K562 (cell line): ENCODE measurements around the gene RBM34. TPM values are rescaled to one million over a fixed set of nuclear protein-coding genes. Genes with fewer than 3 reads are reported as not detected.

Experiments
- ARHGAP35 ChIP-seq: fragments of 450-650 bp; IDR thresholded peaks from 2 replicates; pipeline ENCODE4 v1.6.1; 2018; ENCODE audit not compliant: partially characterized antibody
- ARID3A ChIP-seq: IDR thresholded peaks from 2 replicates; pipeline ENCODE4 v1.6.1; 2012; ENCODE audit warnings: low read depth, low read length, improper control_type of control experiment, borderline replicate concordance
- IFI16 ChIP-seq: fragments of 250-450 bp; sonication (Bioruptor Pico); IDR thresholded peaks from 2 replicates; pipeline ENCODE4 v2.1.2; 2022; ENCODE audit warnings: mild to moderate bottlenecking, inconsistent platforms
- KDM4B ChIP-seq, 2 experiments: fragments of 450-650 bp in 1 of 2; sonication (generic) in 1 of 2; IDR thresholded peaks; 2 replicates each; pipeline ENCODE4 v1.6.1; 2016 to 2017; ENCODE audit warnings: borderline replicate concordance in 2 of 2, antibody characterized with exemption in 1 of 2, low read depth in 1 of 2, mild to moderate bottlenecking in 1 of 2
- MEF2D ChIP-seq: conservative IDR thresholded peaks from 2 replicates; pipeline ENCODE4 v1.6.1; 2016; ENCODE audit warnings: low read depth, missing genetic modification characterization, missing compliant biosample characterization
- MLLT1 ChIP-seq, 2 experiments: fragments of 450-650 bp; IDR thresholded peaks; 2 replicates each; pipeline ENCODE4 v1.6.1; 2016
- RBM14 ChIP-seq: fragments of 200-400 bp; formaldehyde crosslinking; IDR thresholded peaks from 2 replicates; pipeline ENCODE4 v1.6.1; 2018; ENCODE audit warnings: low read depth, mild to moderate bottlenecking, low read length, moderate library complexity, borderline replicate concordance; ENCODE audit not compliant: insufficient read depth
- SMC3 ChIP-seq: conservative IDR thresholded peaks from 2 replicates; pipeline ENCODE4 v1.6.1; 2011; ENCODE audit warnings: low read depth, low read length, improper control_type of control experiment; ENCODE audit not compliant: insufficient read depth
- STAT5A ChIP-seq: IDR thresholded peaks from 2 replicates; pipeline ENCODE4 v1.6.1; 2012; ENCODE audit warnings: low read length, inconsistent platforms, borderline replicate concordance
- TEAD4 ChIP-seq, 2 experiments: sonication (generic) in 1 of 2; formaldehyde crosslinking in 1 of 2; IDR thresholded peaks; 2 replicates each; pipeline versions ENCODE4 v1.6.1 to v1.8.0; 2012 to 2022; ENCODE audit warnings: borderline replicate concordance in 1 of 2, inconsistent platforms in 1 of 2, low read length in 1 of 2, mild to moderate bottlenecking in 1 of 2, missing genetic modification reagents in 1 of 2
- ZFP36 ChIP-seq: fragments of 150-350 bp; IDR thresholded peaks from 2 replicates; pipeline ENCODE4 v1.6.1; 2018; ENCODE audit warnings: low read length, low read depth; ENCODE audit not compliant: partially characterized antibody
- ZNF146 ChIP-seq: IDR thresholded peaks from one replicate; pipeline ENCODE4 v1.6.1; 2018; ENCODE audit warnings: missing compliant biosample characterization; ENCODE audit not compliant: unreplicated experiment
- ZNF277 ChIP-seq: fragments of 250-450 bp; sonication (Bioruptor Pico); IDR thresholded peaks from 2 replicates; pipeline ENCODE4 v1.8.0; 2022; ENCODE audit warnings: inconsistent platforms, mild to moderate bottlenecking, moderate library complexity, borderline replicate concordance
- ZNF408 ChIP-seq: fragments of 250-450 bp; sonication (Bioruptor Pico); IDR thresholded peaks from 2 replicates; pipeline ENCODE4 v1.4.0; 2020; ENCODE audit warnings: low read depth, mild to moderate bottlenecking, moderate library complexity
- ZNF445 ChIP-seq: fragments of 250-450 bp; sonication (Bioruptor Pico); IDR thresholded peaks from 2 replicates; pipeline ENCODE4 v1.4.0; 2020; ENCODE audit warnings: low read depth, mild to moderate bottlenecking, moderate library complexity
- polyA plus RNA-seq, 8 experiments: library from polyadenylated mRNA; depleted of rRNA in 4 of 8; stranded (reverse) in 5 of 8; unstranded in 3 of 8; fragments of >200 nt; fragmentation: Nextera tagmentation in 2 of 8; fragmentation: Illumina TruSeq in 1 of 8; extraction: Ambion mirVana in 2 of 8; extraction: Trizol in 1 of 8; gene quantifications; 2 replicates each; pipeline versions ENCODE4 v1.2.1 to v1.2.3, GENCODE V29; 2011 to 2014; ENCODE audit warnings: inconsistent platforms in 1 of 8, missing spikeins in 1 of 8
- total RNA-seq, 7 experiments: library from RNA; depleted of rRNA in 6 of 7; stranded (reverse); fragments of >200 nt in 6 of 7; fragmentation: Illumina TruSeq in 2 of 7; extraction: Trizol in 2 of 7; gene quantifications; 2 replicates each; pipeline versions ENCODE4 v1.2.1 to v1.2.3, GENCODE V29; 2011 to 2021; ENCODE audit warnings: low replicate concordance in 1 of 7
- TF ChIP-seq, protein P1 (sequence below): fragments of 250-450 bp; sonication (Bioruptor Pico); IDR thresholded peaks from 2 replicates; pipeline ENCODE4 v1.8.0; 2022; ENCODE audit warnings: moderate library complexity, mild to moderate bottlenecking, inconsistent platforms
- TF ChIP-seq, protein P2 (sequence below): fragments of 450-650 bp; formaldehyde crosslinking; IDR thresholded peaks from 2 replicates; pipeline ENCODE4 v1.4.0; 2020; ENCODE audit warnings: mild to moderate bottlenecking, moderate library complexity

Gene RBM34
- total and polyA plus RNA-seq, 9 of the 15 experiments (the other 6 are each of a cell fraction or from before 2014, with no cell fraction given): 64.0 to 178 (median 124) TPM

- no peak for TF ChIP-seq ZNF277 (CRISPR knock-in tag)
- no peak for TF ChIP-seq ZFP36
- TF ChIP-seq, protein P1, sequence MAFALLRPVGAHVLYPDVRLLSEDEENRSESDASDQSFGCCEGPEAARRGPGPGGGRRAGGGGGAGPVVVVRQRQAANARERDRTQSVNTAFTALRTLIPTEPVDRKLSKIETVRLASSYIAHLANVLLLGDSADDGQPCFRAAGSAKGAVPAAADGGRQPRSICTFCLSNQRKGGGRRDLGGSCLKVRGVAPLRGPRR (CRISPR knock-in tag): no peak
- no peak for TF ChIP-seq SMC3
- no peak for TF ChIP-seq IFI16 (CRISPR knock-in tag)
- no peak for TF ChIP-seq KDM4B (IDR thresholded peaks at IDR 0.05; ENCODE audit: borderline replicate concordance in 2 of 2, low read depth in 1 of 2)
- TF ChIP-seq ARHGAP35: no peak
- peak; percentile 42; the same call in 1 of the 2 replicates for TF ChIP-seq TEAD4 (IDR thresholded peaks at IDR 0.05; ENCODE audit: low read length)
- TF ChIP-seq TEAD4 (CRISPR knock-in tag; IDR thresholded peaks at IDR 0.05; ENCODE audit: borderline replicate concordance): no peak
- no peak for TF ChIP-seq RBM14
- no peak for TF ChIP-seq ZNF408
- no peak for TF ChIP-seq STAT5A
- TF ChIP-seq ARID3A: no peak
- no peak for TF ChIP-seq MLLT1 (IDR thresholded peaks at IDR 0.05)
- 0 out of 2 replicates have a peak, but pooled peaks have one; percentile 16 for TF ChIP-seq MEF2D (tag)
- TF ChIP-seq, protein P2, sequence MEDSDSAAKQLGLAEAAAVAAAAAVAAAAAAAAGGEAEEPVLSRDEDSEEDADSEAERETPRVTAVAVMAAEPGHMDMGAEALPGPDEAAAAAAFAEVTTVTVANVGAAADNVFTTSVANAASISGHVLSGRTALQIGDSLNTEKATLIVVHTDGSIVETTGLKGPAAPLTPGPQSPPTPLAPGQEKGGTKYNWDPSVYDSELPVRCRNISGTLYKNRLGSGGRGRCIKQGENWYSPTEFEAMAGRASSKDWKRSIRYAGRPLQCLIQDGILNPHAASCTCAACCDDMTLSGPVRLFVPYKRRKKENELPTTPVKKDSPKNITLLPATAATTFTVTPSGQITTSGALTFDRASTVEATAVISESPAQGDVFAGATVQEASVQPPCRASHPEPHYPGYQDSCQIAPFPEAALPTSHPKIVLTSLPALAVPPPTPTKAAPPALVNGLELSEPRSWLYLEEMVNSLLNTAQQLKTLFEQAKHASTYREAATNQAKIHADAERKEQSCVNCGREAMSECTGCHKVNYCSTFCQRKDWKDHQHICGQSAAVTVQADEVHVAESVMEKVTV (CRISPR knock-in tag): no peak
- TF ChIP-seq ZNF146 (CRISPR knock-in tag): no peak
- TF ChIP-seq ZNF445 (CRISPR knock-in tag): no peak
Observed at GRCh38 chr1:235090406-235091069, 70.5 kb downstream of the RBM34 start (continued).
